Colonic mucosa (tissue), 4 donors: Measurements from ENCODE around the gene DUS1L. TPM values are rescaled to one million over a fixed set of nuclear protein-coding genes. Genes with fewer than 3 reads are reported as not detected.

Source experiments
- DNase-seq: peaks from one replicate; pipeline ENCODE4 v3.0.0-alpha.2; 2020
- H3K27ac ChIP-seq: fragments of 200-600 bp; one replicate; pipeline ENCODE4 v1.8.0; 2021
- H3K27me3 ChIP-seq: fragments of 200-600 bp; one replicate; pipeline ENCODE4 v1.8.0; 2021
- H3K36me3 ChIP-seq: fragments of 200-600 bp; one replicate; pipeline ENCODE4 v1.8.0; 2021
- H3K4me1 ChIP-seq: fragments of 200-600 bp; one replicate; pipeline ENCODE4 v1.8.0; 2021; ENCODE audit warnings: mild to moderate bottlenecking
- H3K4me3 ChIP-seq: fragments of 200-600 bp; one replicate; pipeline ENCODE4 v1.8.0; 2021
- H3K9ac ChIP-seq, 2 donors: one replicate each; pipeline ENCODE4 v1.7.0; 2013; ENCODE audit warnings: control low read depth in 2 of 2, low read depth in 2 of 2, low read length in 2 of 2
- H3K9me3 ChIP-seq: fragments of 200-600 bp; one replicate; pipeline ENCODE4 v1.8.0; 2021
- intact Hi-C: fragments of 100-400 bp; cut with DNase I; formaldehyde crosslinking; loops from one replicate; pipeline ENCODE4 v1.14.1; 2022
- total RNA-seq, 2 donors: library from RNA; stranded (reverse); fragmentation: NEBNext Ultra II Directional in 1 of 2; extraction: Animal tissue kit (Norgen Biotek cat#: 25700) in 1 of 2; gene quantifications; one replicate each; pipeline ENCODE4 v1.2.1, GENCODE V29; 2021
- TF ChIP-seq, protein P1 (sequence below): fragments of 200-600 bp; IDR thresholded peaks from one replicate; pipeline ENCODE4 v1.8.0; 2022; ENCODE audit warnings: antibody characterized with exemption, mild to moderate bottlenecking
- donor health status: healthy.
- donor health status: DM: no; HTN: no; CAD: no.
- donor health status: DM: no; HTN: no; CAD: no.

The DUS1L gene
- total RNA-seq, 2 donors from 2014 or later: 113 to 253 TPM

DNA sequence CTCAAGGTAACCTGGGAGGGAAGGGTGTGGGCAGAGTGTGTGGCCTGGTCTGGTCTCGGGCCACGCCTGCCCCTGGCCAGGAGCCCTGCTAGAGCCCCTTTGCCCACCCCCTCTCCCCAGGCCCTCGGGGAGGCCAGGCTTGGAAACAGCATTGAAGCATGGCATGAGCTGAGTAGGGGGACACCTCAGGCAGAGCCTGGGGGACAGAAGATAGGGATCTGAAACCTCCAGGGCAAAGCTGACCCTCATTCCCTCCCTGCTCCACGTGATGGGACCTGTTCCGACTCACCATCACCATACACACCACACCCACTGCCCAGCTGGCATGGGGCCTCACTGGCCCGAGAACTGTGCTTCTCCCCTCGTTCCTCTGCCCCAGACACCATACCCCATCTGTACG, 16.5 kb downstream of the DUS1L start:
- no peaks in the 10 kb centered on the region for H3K27me3 ChIP-seq
- intact Hi-C loops: no loop called here
- no peaks in the 10 kb centered on the region for H3K9me3 ChIP-seq
- no peaks in the 10 kb centered on the region for H3K36me3 ChIP-seq
- TF ChIP-seq, protein P1, sequence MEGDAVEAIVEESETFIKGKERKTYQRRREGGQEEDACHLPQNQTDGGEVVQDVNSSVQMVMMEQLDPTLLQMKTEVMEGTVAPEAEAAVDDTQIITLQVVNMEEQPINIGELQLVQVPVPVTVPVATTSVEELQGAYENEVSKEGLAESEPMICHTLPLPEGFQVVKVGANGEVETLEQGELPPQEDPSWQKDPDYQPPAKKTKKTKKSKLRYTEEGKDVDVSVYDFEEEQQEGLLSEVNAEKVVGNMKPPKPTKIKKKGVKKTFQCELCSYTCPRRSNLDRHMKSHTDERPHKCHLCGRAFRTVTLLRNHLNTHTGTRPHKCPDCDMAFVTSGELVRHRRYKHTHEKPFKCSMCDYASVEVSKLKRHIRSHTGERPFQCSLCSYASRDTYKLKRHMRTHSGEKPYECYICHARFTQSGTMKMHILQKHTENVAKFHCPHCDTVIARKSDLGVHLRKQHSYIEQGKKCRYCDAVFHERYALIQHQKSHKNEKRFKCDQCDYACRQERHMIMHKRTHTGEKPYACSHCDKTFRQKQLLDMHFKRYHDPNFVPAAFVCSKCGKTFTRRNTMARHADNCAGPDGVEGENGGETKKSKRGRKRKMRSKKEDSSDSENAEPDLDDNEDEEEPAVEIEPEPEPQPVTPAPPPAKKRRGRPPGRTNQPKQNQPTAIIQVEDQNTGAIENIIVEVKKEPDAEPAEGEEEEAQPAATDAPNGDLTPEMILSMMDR: no peak
- peaks cover 16% of the 10 kb centered on the region for H3K4me1 ChIP-seq
- no peak overlapping the region for H3K27ac ChIP-seq
- H3K4me3 ChIP-seq: no peak overlapping the region
- no peak for DNase-seq
- no peak overlapping the region for H3K9ac ChIP-seq

DNA sequence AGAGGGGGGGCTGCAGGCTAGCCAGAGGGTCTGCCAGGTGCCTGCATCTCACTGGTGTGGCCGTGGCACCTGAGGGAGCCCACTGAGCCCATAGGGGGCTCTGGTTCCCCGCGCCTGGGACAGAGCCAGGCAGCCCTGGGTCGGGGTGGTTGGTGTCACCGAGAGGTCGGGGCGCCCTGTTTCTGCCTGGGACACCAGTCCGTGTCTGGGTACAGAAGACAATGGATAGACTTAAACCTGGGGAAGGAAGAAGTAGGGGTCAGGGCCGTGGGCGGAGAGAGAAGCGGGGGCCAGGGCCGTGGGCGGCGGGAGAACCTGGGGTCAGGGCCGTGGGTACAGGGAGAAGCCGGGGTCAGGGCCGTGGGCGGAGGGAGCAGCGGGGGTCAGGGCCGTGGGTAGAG, 17.0 kb downstream of the DUS1L start:
- Histone ChIP-seq H3K27ac (no peak overlapping the region), H3K4me3 (no peak overlapping the region), H3K36me3 (no peaks in the 10 kb centered on the region), H3K9ac (no peak overlapping the region), H3K9me3 (no peaks in the 10 kb centered on the region), H3K27me3 (no peaks in the 10 kb centered on the region), H3K4me1 (peaks cover 16% of the 10 kb centered on the region)
- intact Hi-C loops: no loop called here
- TF ChIP-seq, protein P1: no peak
- DNase-seq: no peak

DNA sequence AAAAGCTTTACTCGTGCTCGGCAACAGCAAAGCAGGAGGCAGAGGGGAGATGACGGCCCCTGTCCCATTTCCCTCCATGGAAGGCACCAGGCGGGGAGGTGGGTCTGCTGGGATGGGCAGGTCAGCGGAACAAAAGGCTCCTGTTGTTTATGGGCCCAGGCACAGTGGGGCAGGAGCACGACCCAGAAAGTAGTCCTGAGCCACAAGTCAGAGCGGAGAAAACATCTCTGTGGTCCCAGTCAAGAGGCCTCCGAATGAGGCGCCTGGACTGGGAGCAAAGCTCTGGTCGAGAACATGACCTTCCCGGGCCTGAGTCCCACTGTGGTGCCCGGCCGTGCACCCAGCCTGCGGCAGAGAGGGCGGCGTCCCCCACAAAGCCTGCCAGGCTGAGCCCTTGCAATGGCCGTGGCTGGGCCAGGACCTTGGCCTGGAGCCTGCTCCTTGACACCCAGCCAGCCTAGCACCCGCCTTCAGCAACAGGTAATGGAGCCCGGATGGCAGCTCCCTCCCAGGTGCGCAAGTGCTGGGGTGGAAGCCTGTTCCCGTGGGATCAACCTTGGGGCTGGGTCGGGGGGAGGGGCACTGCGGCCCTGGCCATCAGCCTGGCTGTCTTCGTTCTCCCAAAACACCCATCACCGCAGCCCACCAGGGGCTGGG, 17.6 kb downstream of the DUS1L start:
- H3K9ac ChIP-seq: no peak overlapping the region
- intact Hi-C loops: no loop called here
- H3K36me3 ChIP-seq: no peaks in the 10 kb centered on the region
- no peak overlapping the region for H3K4me3 ChIP-seq
- H3K27ac ChIP-seq: no peak overlapping the region
- H3K27me3 ChIP-seq: no peaks in the 10 kb centered on the region
- DNase-seq: no peak
- H3K9me3 ChIP-seq: no peaks in the 10 kb centered on the region
- TF ChIP-seq, protein P1: no peak
- H3K4me1 ChIP-seq: peaks cover 14% of the 10 kb centered on the region

DNA sequence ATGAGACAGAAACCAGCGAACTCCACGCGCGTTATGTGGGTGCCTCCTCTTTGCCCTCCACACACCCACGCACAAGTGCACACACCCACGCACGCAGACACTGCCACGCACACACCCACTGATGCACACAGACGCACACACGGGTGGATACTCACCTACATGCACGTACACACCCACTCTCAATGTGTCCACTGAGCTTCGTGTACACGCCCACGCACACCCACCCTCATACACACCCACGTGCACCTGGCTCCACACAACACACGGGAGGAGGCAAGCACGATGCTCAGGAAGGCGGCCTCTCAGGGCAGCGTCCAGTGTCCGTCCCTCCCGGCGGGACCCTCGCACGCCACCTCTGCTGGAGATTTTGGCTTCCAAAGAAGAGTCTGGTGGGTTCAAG, 18.2 kb downstream of the DUS1L start:
- Histone ChIP-seq H3K27ac (no peak overlapping the region), H3K27me3 (no peaks in the 10 kb centered on the region), H3K9me3 (no peaks in the 10 kb centered on the region), H3K9ac (no peak overlapping the region), H3K4me3 (no peak overlapping the region), H3K36me3 (no peaks in the 10 kb centered on the region), H3K4me1 (peaks cover 7% of the 10 kb centered on the region)
- DNase-seq: no peak
- intact Hi-C loops: no loop called here
- TF ChIP-seq, protein P1: no peak

DNA sequence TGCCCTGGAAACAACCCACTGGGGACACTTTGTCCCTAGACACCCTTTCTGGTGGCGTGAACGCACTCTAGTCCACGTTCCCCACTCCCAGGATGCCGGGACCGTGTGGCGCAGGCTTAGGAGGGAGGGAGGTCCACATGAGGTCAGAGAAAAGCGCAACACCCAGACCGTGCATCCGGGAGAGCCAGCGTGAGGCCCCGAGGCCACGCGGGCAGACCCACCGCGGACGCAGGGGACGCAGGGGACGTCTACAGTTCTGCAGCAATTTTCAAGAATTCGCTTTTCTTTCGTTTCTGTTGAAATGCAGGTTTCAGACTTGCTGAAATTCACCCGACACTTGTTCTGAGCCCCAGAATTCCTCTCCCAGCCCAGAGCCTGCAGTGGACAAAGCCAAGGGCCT, 18.7 kb downstream of the DUS1L start:
- DNase-seq: no peak
- H3K27ac ChIP-seq: no peak overlapping the region
- TF ChIP-seq, protein P1: no peak
- no peaks in the 10 kb centered on the region for H3K27me3 ChIP-seq
- peaks cover 6% of the 10 kb centered on the region for H3K4me1 ChIP-seq
- no peak overlapping the region for H3K9ac ChIP-seq
- H3K9me3 ChIP-seq: no peaks in the 10 kb centered on the region
- no peaks in the 10 kb centered on the region for H3K36me3 ChIP-seq
- intact Hi-C loops: no loop called here
- H3K4me3 ChIP-seq: no peak overlapping the region
